ENCODE results near the gene RGL1.

DNA sequence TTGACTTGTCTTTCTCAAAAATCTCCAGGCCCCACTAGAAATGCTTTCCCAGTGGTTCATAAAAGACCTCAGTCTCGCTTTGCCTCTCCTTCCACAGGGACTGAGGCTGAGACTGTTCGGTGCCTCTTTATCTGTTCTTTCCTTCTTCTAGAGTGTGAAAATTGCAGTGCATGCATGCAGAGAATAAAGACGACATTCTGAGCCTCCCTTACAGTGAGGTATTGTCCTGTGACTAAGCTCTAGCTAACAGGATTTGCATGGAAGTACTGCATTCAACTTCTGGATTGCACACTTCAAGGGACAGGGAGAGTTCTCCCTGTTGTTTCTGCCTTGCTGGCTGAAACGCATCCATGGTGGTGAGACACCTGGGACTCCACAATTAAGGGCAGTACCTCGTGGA is 163.5 kb downstream of the RGL1 start:
- TF ChIP-seq EZH2phosphoT487 (IDR thresholded peaks at IDR 0.05; ENCODE audit: borderline replicate concordance), result no peak
- TF ChIP-seq, protein P1, sequence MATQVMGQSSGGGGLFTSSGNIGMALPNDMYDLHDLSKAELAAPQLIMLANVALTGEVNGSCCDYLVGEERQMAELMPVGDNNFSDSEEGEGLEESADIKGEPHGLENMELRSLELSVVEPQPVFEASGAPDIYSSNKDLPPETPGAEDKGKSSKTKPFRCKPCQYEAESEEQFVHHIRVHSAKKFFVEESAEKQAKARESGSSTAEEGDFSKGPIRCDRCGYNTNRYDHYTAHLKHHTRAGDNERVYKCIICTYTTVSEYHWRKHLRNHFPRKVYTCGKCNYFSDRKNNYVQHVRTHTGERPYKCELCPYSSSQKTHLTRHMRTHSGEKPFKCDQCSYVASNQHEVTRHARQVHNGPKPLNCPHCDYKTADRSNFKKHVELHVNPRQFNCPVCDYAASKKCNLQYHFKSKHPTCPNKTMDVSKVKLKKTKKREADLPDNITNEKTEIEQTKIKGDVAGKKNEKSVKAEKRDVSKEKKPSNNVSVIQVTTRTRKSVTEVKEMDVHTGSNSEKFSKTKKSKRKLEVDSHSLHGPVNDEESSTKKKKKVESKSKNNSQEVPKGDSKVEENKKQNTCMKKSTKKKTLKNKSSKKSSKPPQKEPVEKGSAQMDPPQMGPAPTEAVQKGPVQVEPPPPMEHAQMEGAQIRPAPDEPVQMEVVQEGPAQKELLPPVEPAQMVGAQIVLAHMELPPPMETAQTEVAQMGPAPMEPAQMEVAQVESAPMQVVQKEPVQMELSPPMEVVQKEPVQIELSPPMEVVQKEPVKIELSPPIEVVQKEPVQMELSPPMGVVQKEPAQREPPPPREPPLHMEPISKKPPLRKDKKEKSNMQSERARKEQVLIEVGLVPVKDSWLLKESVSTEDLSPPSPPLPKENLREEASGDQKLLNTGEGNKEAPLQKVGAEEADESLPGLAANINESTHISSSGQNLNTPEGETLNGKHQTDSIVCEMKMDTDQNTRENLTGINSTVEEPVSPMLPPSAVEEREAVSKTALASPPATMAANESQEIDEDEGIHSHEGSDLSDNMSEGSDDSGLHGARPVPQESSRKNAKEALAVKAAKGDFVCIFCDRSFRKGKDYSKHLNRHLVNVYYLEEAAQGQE (IDR thresholded peaks at IDR 0.05; ENCODE audit: low read depth), result no peak
- TF ChIP-seq SRF (IDR thresholded peaks at IDR 0.05; ENCODE audit: low read depth), result no peak
- no peak for TF ChIP-seq CTCF (IDR thresholded peaks at IDR 0.05 in 2 of 3, conservative IDR thresholded peaks at IDR 0.05 in 1 of 3; ENCODE audit: borderline replicate concordance in 1 of 3, insufficient read depth in 1 of 3, low read depth in 2 of 3, low read length in 2 of 3)
- no peak for TF ChIP-seq YY1 (IDR thresholded peaks at IDR 0.05; ENCODE audit: extremely low read depth, insufficient replicate concordance, low read depth, low read length)
- TF ChIP-seq, protein P2, sequence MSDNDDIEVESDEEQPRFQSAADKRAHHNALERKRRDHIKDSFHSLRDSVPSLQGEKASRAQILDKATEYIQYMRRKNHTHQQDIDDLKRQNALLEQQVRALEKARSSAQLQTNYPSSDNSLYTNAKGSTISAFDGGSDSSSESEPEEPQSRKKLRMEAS (IDR thresholded peaks at IDR 0.05), result no peak
- no peak for TF ChIP-seq EZH2 (IDR thresholded peaks at IDR 0.05)
- no peak for TF ChIP-seq POLR2A (IDR thresholded peaks at IDR 0.05; ENCODE audit: borderline replicate concordance, extremely low read depth, insufficient read depth, insufficient read length)
- TF ChIP-seq EGR1 (IDR thresholded peaks at IDR 0.05; ENCODE audit: low read depth), result no peak
- TF ChIP-seq, protein P3, sequence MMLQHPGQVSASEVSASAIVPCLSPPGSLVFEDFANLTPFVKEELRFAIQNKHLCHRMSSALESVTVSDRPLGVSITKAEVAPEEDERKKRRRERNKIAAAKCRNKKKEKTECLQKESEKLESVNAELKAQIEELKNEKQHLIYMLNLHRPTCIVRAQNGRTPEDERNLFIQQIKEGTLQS (IDR thresholded peaks at IDR 0.05), result no peak
- TF ChIP-seq FOSL1 (IDR thresholded peaks at IDR 0.05; ENCODE audit: low read depth), result no peak
- no peak for TF ChIP-seq RAD21 (IDR thresholded peaks at IDR 0.05; ENCODE audit: low read depth)
